ENCODE measurements around the gene TWSG1. TPM values are rescaled to one million over a fixed set of nuclear protein-coding genes. Genes with fewer than 3 reads are reported as not detected.

Gene TWSG1
- polyA plus RNA-seq, 2 of the 4 experiments (the other 2 are of a cell fraction), result 20.6 to 38.3 TPM

GRCh38 chr18:9336827-9337226, 2.3 kb downstream of the TWSG1 start (continued):
- TF ChIP-seq CHD4 (IDR thresholded peaks at IDR 0.05; ENCODE audit: borderline replicate concordance) (no peak), SREBF2 (IDR thresholded peaks at IDR 0.05) (no peak)

- ATAC-seq, result no peak
- TF ChIP-seq FOXS1 (CRISPR knock-in tag; IDR thresholded peaks at IDR 0.05) (no peak), MAX (IDR thresholded peaks at IDR 0.05) (no peak), CEBPB (IDR thresholded peaks at IDR 0.05) (no peak), MAFK (IDR thresholded peaks at IDR 0.05; ENCODE audit: partially characterized antibody) (no peak), MAZ (IDR thresholded peaks at IDR 0.05; ENCODE audit: borderline replicate concordance, low read depth, low read length) (no peak), KDM5A (IDR thresholded peaks at IDR 0.05) (no peak), RCOR1 (IDR thresholded peaks at IDR 0.05; ENCODE audit: low read depth, low read length) (no peak), ELK1 (IDR thresholded peaks at IDR 0.05; ENCODE audit: low read depth, low read length) (no peak), HOXB5 (CRISPR knock-in tag; IDR thresholded peaks at IDR 0.05) (no peak), CBX8 (IDR thresholded peaks at IDR 0.05) (no peak), E2F6 (IDR thresholded peaks at IDR 0.05; ENCODE audit: borderline replicate concordance, low read depth) (no peak), USF2 (IDR thresholded peaks at IDR 0.05) (no peak), HMGXB4 (CRISPR knock-in tag; IDR thresholded peaks at IDR 0.05; ENCODE audit: borderline replicate concordance) (no peak)
- no peak for FAIRE-seq
- Histone ChIP-seq H3K27ac (no peak overlapping the region), H3K9me3 (no peaks in the 10 kb centered on the region), H3K4me3 (no peak overlapping the region), H3K4me2 (no peak overlapping the region), H3K4me1 (peaks cover 8% of the 10 kb centered on the region; the same call in 1 of the 3 replicates)
- CTCF ChIA-PET, result no interaction called here
- POLR2A ChIA-PET, result no interaction called here
- 84% methylated on average over 3 of the region's 3 CpGs for WGBS (ENCODE audit: missing lambda C conversion rate)
- no peak for DNase-seq (ENCODE audit: low read depth in 1 of 2, low spot score in 1 of 2)
Measured at GRCh38 chr18:9337873-9338272, 3.3 kb downstream of the TWSG1 start.

GRCh38 chr18:9340472-9340871, 5.9 kb downstream of the TWSG1 start:
- CTCF ChIA-PET, result interaction anchor here (0.6 to 1.7 kb wide), 2 partner anchors 156 to 176 kb away, joined by 3 to 5 read pairs; no protein-coding TSS in a partner anchor
- no peak for FAIRE-seq

More at GRCh38 chr18:9340472-9340871, 5.9 kb downstream of the TWSG1 start:
- POLR2A ChIA-PET, result no interaction called here
- Histone ChIP-seq H3K4me2 (no peak overlapping the region), H3K4me3 (no peak overlapping the region), H3K4me1 (peaks cover 8% of the 10 kb centered on the region; the same call in 1 of the 3 replicates), H3K9me3 (no peaks in the 10 kb centered on the region), H3K27ac (no peak overlapping the region)
- no peak for ATAC-seq
- WGBS (ENCODE audit: missing lambda C conversion rate), result 95% methylated on average over 6 of the region's 6 CpGs
- no peak for DNase-seq (ENCODE audit: low read depth in 1 of 2, low spot score in 1 of 2)
- TF ChIP-seq TFCP2L1 (CRISPR knock-in tag; IDR thresholded peaks at IDR 0.05) (no peak), EHF (CRISPR knock-in tag; IDR thresholded peaks at IDR 0.05) (no peak), GATA3 (IDR thresholded peaks at IDR 0.05; ENCODE audit: borderline replicate concordance) (no peak), MAZ (IDR thresholded peaks at IDR 0.05; ENCODE audit: borderline replicate concordance, low read depth, low read length) (no peak), E2F6 (IDR thresholded peaks at IDR 0.05; ENCODE audit: borderline replicate concordance, low read depth) (no peak), FOSB (CRISPR knock-in tag; IDR thresholded peaks at IDR 0.05) (no peak), HMGXB4 (CRISPR knock-in tag; IDR thresholded peaks at IDR 0.05; ENCODE audit: borderline replicate concordance) (no peak), EP300 (IDR thresholded peaks at IDR 0.05) (no peak), RARB (CRISPR knock-in tag; IDR thresholded peaks at IDR 0.05) (no peak), NR3C1 (IDR thresholded peaks at IDR 0.05) (no peak), MAFK (IDR thresholded peaks at IDR 0.05; ENCODE audit: partially characterized antibody) (no peak), SREBF2 (IDR thresholded peaks at IDR 0.05) (no peak), ZNF302 (CRISPR knock-in tag; IDR thresholded peaks at IDR 0.05) (no peak), REST (IDR thresholded peaks at IDR 0.05) (no peak), TP53 (CRISPR knock-in tag; IDR thresholded peaks at IDR 0.05) (no peak), POLR2A (IDR thresholded peaks at IDR 0.05; ENCODE audit: low read length) (no peak)
